Amygdala (tissue), 56 donors: ENCODE results near the gene FRAS1.
"Not testable (repeated sequence)": the region's sequence is repeated elsewhere in the genome, so short reads cannot be mapped to it uniquely, and the experiment has no call there.

ENCODE experiments used
- DNase-seq, 56 donors: peaks; one replicate each; lab custom pipeline; 2025; lab: John Stamatoyannopoulos, UW

The FRAS1 gene

DNA sequence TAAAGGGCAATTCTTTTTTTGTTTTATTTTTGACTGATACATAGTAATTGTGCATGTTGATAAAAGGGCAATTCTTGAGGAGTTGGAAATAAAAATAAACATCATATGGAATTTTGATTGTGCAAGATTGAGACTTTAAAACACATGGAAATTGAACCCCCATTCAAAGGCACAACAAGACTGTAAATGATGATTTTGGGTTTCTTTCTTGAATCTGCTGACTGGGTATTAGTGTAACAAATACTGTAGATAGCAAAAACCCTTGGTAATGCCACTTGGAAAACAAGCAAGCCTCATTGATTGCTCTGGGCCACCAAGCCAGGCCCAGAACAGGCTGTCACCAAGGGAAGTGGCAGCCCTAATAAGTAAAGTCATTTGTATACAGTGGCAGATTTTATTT lies 421.4 kb downstream of the FRAS1 start:
- no peak for DNase-seq

DNA sequence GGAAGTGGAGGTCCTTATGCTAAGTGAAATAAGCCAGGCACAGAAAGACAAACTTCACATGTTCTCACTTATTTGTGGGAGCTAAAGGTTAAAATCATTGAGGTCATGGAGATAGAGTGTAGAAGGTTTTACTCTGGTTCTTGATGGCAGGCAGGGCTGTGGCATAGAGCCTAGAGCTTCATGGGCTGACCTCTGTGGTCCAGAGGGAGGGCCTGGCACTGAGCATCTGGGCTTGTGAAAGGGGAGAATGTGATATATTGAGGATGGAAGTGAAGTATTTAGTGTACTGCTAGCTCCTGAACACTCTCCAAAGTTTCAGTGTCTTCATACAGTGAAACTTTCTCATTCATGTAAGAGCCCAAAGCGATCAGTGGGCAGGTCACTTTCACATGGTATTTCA lies 423.2 kb downstream of the FRAS1 start:
- DNase-seq, result no peak

DNA sequence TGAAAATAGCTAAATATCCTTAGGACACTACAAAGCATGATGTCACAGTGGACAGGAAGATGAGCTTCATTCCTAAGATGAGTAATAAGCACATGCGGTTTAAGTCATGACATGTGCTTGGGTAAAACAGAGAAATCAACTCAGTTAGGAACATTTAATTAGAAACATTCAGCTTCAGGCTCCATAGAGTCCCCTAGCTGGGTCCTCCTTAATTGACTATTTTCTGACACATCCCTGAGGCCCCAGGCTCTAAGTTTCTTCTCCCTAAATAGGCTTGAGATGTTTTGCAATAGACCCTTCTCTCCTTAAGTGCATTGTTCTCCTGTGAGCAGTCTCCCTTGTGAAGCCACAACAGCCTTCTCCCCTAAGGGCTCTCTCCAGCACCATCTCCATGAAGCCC lies 424.1 kb downstream of the FRAS1 start:
- DNase-seq, result no peak

DNA sequence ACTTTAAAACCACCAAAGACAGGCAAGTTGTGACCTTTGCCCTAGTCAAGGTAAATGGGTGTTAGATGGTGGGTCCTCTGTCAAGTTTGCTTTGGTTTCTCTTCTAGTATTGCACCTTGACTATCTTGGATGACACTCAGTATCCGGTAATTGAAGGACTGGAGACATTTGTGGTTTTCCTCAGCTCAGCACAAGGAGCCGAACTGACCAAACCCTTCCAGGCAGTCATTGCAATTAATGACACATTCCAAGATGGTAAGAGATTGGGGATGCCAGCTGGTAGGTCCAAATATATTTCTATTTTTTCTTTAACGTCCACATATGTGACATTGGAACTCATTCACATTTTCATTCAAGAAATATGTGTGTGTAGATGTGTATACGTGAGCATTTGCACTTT lies 425.2 kb downstream of the FRAS1 start:
- DNase-seq, result no peak

DNA sequence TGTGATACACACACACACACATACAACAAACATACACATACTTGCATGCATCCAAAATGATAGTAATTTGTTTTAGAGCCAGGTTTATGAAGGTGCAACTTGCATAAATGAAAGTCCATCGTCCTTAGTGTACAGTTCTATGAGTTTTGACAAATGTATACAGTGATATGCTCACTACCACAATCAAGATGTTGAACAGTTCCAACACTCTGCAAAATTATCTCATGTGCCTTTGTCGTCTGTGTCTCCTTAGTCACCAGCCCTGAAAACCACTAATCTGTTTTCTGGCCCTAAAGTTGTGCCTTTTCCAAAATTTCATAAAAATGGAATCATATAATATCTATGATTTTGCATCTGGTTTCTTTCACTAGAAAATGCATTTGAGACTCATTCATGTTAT lies 426.7 kb downstream of the FRAS1 start:
- DNase-seq, result no peak

DNA sequence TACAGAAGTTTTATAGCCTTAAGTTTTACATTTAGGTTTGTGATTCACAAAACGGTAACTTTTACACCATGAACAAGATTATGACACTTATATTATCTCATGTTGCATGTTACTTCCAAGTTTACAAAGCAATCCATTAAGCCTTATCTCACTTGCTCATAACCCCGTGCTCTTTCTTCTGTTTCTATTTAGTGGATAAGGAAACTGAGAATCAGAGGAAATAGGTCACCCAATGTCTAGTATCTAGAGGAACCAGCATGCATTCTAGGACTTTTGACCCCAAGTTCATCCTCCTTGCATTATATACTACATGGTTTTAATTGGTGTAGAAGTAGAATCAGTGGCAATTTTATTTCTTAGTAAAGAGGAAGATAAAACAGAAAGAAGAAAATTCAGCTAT lies 427.5 kb downstream of the FRAS1 start:
- DNase-seq, result no peak

DNA sequence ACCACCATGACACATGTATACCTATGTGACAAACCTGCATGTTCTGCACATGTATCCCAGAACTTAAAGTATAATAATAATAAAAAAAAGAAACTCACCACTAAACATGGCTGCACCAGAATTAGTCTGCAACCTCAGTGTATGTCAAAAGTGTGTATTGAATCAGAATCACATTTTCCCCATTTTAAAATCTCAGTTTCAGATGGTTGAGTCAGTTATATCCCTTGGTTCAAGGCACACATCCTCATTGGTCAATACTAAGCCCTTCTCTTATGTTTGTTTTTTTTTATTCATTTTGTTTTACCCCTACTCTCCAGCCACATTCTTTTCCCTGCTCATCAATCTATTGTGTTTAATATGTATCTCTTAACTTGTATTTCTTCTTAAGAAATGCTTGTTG lies 436.6 kb downstream of the FRAS1 start:
- DNase-seq, result no peak

DNA sequence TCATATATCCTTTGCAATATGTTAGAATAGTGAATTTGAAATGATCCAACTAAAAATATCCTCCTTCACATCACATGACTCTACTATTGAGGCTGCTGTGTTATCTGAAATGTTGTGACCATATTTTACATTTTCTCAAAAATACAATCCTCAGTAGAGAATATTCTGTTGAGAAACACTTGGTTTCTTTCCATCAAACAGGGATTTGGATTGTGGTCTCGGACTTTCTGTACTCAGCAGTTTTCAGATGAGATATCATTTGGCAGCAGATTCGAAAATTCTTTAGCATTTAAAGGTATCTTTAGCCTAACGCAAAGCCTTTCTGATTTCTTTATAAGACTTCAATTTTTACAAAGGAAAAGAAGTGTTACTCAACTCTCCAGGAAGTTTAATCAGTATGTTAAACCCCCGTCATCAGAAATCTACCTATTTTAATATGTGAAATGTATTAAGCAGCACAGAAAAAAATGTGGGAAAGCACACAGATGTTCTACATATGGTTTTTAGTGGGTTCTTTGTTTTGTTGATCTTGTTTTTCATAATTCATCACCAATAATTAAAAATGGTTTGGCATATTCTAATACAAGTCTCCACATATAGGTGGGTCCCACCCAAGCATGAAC lies 439.0 kb downstream of the FRAS1 start:
- no peak for DNase-seq

DNA sequence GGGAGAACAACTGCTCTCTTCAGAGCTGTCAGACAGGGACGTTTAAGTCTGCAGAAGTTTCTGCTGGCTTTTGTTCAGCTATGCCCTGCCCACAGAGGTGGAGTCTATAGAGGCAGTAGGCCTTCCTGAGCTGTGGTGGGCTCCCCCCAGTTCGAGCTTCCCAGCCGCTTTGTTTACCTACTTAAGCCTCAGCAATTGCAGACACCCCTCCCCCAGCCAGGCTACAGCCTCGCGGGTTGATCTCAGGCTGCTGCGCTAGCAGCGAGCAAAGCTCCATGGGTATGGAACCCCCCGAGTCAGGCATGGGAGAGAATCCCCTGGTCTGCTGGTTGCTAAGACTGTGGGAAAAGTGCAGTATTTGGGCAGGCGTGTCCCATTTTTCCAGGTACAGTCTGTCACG lies 449.1 kb downstream of the FRAS1 start:
- not testable (repeated sequence) for DNase-seq

DNA sequence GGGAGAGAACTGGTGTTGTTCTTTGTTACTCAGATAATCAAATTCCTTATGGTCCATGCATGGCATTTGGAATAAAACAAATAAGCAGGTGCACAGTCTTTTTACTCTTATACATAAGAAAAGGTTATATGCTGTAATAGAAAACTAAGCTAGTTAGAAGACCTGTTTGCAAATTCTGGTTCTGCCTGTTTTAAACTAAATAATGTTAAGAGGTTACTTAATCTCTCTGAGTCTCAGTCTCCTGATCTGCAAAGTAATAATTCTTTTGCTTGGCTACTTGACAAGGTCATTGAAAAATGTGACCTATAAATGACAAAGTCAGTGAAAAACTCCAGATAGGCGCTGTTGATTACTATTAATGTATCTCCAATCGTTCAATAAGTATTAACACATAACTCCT lies 451.9 kb downstream of the FRAS1 start:
- DNase-seq, result no peak

DNA sequence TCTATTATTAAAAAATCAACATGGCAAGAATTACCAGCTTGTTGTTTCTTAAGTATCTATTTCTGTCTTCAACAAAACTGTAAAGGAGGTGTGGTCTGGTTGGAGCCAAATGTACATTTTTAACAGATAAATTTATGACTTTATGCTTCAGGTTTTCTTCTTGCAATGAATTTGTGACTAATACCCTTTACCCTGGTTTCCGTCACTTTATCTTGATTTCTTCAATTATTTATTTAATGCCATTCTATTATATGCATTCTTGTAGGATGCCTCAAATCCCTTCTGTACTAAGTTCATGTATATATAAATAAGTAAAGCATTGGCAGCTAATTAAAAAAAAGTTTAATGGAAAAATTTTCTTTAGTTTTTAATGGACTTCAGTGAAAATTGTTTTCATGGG lies 453.0 kb downstream of the FRAS1 start:
- DNase-seq, result no peak

DNA sequence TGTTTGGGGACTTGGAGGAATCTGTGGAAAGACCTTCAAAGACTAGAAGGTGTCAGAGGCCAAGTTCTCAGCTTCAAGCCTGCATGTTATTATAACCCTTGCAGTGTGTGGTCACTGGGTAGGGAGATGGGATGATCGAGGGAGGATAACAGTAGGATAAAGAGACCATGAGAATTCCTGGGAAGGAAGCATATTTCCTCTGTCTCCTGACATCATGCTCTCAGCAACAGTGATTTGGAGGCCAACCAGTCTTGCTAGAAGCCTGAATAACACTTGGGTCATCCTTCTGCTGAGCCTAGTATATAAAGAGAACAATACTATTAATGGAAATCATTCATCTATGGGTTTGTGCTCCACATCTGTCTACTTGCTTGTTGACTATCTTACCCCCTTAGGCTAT lies 453.6 kb downstream of the FRAS1 start:
- no peak for DNase-seq

DNA sequence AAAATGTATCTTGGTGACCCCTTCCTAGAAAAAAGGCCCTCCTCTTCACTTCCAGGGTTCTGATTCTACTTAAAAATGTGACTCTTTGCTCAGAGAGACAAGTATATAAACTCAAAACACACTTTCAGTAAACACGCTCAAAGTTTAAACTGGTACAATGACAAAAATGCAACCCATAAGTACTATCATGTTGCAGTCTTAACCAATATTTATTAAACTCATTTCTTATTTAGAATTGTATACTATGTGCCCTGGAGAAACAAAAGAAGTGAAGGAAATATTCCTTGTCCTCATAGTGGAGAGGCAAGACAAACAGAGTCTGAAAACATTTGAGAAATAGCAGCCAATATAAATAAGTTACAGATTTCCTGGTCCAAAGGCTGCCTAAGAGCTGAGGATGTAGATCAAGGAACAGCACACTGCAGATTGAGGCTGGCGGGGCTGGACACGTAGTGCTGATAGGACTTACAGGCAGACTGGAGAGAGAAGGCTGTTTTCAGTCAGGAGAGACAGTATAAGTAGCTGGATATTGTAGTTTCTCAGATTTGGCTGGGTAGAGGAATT lies 455.3 kb downstream of the FRAS1 start:
- DNase-seq, result no peak

DNA sequence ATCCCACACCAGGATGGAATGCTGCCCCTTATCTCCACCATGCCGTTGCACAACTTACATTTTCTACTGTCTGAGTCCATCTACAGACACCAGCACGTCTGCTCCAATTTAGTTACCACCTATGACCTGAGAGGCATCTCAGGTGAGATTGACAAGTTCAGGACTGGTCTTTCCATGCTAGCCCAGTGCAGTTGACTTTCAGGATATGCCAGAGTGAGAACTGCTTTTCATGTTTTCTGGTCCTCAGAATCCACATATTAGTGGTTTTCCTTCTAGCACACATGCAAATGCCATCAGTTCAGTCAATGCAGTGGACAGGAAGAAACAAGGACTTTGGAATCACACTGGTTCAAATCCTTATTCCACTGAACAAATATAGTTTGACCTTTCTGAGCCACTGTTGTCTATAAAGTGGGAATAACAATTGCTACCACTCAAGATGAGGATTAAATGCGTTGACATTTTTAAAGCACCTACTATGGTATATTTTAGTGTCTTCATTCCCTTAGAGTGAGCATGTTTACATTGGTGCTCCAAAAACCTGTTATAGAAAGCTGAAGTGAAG lies 456.4 kb downstream of the FRAS1 start:
- no peak for DNase-seq

DNA sequence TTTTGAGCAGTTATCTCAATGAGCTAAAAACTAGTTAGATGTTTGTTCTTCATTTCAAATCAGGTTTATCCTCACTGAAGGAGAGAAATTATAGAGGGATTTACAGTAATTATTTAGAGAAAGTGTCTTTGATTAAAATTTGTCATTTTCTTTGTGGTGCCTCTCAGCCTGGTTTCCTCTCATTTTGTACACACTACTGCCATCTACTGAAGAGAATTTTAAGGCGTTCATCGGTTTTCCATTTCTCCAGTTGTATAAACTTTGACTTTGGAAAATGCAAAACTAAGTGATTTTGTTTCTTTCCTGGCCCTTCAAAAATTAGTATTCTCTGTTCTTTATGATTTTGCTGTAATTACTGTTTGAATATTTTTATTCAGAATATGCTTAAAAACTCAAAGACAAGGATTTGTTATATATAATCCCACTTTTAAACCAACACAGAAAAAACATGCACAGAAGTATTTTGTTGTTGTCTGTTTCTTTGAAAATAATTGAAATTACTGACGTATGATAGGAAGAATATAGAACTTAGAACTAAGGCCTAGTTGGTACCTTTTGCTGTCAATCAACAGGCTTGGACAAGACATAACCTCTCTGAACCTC lies 460.0 kb downstream of the FRAS1 start:
- DNase-seq, result peak in 1 of 56 donors; percentile 53

DNA sequence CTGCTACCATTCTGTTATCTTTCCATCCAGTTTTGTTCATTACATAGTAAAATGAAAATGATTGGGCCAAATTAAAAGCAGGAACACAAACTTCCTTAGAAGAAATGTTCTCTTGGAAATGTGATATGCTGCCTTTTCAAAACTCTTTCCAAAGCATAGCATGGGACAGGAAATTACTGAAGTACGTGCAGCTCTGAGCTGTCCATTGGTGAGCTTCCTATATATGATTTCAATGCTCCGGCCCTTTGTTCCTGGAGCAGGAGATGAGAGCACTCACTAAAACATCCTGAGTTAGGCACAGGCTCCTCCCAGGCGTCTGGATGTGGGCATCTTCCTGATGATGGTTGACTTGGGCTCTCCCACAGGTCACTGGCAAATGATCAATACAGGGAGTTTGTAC lies 461.4 kb downstream of the FRAS1 start:
- DNase-seq, result no peak

DNA sequence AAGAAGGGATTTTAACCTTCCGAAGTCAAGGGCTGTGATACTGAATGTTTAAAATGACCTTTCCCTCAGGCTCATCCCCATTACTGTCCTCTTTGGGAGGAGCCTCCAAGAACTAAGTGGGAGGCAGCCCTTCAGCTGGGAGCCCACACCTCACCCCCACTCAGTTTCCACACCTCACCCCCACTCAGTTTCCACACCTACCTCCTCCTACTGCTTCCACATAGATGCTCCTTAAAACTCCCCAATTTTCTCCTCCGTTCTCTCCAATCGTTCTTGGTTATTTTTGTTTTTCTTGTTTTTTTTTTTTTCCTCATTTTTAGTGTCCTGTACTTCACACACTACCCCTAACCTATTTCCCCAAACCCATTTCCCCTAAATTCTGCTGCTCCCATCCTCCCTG lies 462.8 kb downstream of the FRAS1 start:
- no peak for DNase-seq

DNA sequence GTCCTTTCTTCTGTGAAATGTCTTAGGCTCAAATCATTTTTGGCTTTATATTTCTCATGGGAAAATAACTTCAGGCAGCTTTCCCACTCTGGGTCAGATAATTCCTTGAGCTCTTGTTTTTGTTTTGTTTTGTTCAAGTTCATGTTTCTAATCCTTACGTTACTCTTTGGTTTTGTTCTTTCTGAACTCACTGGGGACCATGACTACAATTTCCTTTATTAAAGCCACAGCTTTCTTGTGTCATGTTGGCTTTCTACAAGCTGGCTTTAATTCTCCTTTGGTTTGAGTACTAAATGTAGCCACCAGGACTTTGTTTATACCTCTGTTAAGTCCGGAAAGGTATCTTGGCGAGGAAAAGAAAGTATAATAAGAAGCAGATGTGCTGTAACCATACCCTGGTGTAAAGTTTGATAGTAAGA lies 463.7 kb downstream of the FRAS1 start:
- DNase-seq, result no peak

DNA sequence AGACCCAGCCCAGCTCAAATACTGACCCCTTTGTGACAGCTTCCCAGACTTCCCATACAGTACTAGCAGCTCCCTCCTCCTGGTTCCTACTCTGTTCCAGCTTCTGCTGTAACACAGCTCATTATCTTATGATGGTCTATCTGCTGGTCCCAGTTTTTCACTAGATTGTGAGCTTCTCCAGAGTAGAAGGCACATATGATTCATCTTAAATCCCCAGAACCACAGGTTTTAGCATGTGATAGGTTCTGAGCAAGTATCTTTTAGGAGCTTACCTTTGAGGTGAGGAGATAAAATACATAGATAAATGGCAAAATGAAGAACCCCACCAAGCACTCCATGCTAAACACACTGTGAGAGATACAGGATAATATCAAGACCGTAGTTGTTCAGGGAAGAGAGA lies 466.9 kb downstream of the FRAS1 start:
- DNase-seq, result no peak

DNA sequence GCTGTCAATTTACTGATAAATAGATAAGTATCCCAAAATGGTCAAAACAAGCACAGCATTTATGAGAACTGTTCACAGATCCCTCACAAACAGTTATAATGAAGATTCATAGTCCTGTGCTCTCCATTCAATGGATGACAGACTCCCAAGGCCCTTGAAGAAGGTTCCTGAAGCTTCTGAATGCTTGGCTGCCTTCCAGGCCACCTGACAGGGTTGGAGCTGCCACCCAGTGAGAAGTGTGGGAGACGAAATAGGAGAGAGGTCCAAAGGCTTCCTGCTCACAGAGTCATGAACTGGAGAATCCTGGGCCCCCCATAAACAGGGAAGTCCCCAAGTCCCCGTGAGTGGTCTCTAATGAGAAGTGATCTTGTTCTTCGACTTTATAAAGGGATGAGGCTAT lies 468.4 kb downstream of the FRAS1 start:
- no peak for DNase-seq

DNA sequence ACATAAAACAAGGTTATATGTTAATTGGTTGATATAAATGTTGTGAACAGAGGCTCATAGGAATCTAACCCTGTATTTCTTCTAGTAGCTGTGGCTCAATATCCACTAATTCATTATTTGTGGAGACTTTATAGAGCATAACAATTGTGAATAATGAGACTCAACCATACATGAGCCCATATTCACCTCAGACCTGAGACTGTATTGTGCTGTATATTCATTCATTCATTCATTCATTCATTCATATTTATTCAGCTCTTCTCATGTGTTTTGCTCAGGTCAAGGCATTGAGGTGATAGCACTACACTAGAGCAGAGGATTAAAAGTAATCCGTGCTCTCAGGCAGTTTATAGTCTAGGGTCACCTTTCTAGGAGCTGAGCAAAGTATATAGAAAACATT lies 470.0 kb downstream of the FRAS1 start:
- no peak for DNase-seq

DNA sequence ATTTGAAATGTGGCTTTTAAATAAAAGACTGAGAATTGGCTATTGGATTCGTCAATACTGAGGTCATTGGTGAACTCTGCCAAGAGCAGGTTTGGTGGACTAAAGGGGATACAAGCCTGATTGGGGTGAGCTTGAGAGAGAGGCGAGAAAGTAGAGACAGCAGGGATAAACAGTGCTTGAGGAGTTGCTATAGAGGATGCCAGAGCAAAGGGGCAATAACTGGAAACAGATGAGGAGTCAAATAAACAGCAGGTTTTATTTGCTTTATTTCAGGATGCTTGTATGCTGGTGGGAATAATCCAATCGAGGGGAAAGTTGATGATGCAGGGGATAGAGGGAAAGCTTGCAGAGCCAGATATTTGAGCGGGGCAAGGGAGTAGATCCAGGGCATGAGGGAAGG lies 470.4 kb downstream of the FRAS1 start:
- no peak for DNase-seq
